GM21723 (cell line): ENCODE results near the gene BCAS3.

Experiments
- ATAC-seq: cut with Tn5 transposase; IDR thresholded peaks from one replicate; pipeline ENCODE4 v1.9.1; 2021; ENCODE audit warnings: mild to moderate bottlenecking, moderate library complexity; ENCODE audit not compliant: unreplicated experiment

The BCAS3 gene

GRCh38 chr17:61106354-61106753 is 428.7 kb downstream of the BCAS3 start:
- ATAC-seq, result no peak

GRCh38 chr17:61116577-61116976 is 438.9 kb downstream of the BCAS3 start:
- no peak for ATAC-seq

- no peak for ATAC-seq
These were observed 440.3 kb downstream of the BCAS3 start for GRCh38 chr17:61117983-61118382.

GRCh38 chr17:61118871-61119270 is 441.2 kb downstream of the BCAS3 start:
- ATAC-seq, result no peak

- ATAC-seq, result no peak
These were observed 444.8 kb downstream of the BCAS3 start for GRCh38 chr17:61122326-61122913.

- ATAC-seq, result no peak
These were observed 446.9 kb downstream of the BCAS3 start for GRCh38 chr17:61124562-61124961.

GRCh38 chr17:61126473-61127249 is 449.0 kb downstream of the BCAS3 start:
- no peak for ATAC-seq

- no peak for ATAC-seq
These were observed 450.3 kb downstream of the BCAS3 start for GRCh38 chr17:61127960-61128359.

- ATAC-seq, result no peak
These were observed 451.0 kb downstream of the BCAS3 start for GRCh38 chr17:61128661-61129115.

- no peak for ATAC-seq
These were observed 451.9 kb downstream of the BCAS3 start for GRCh38 chr17:61129267-61130254.

GRCh38 chr17:61130330-61130729 is 452.7 kb downstream of the BCAS3 start:
- no peak for ATAC-seq

GRCh38 chr17:61131585-61131984 is 453.9 kb downstream of the BCAS3 start:
- ATAC-seq, result no peak

- ATAC-seq, result no peak
These were observed 454.9 kb downstream of the BCAS3 start for GRCh38 chr17:61132524-61132923.

- no peak for ATAC-seq
These were observed 456.2 kb downstream of the BCAS3 start for GRCh38 chr17:61133853-61134252.

- ATAC-seq, result no peak
These were observed 457.0 kb downstream of the BCAS3 start for GRCh38 chr17:61134551-61135235.

- ATAC-seq, result no peak
These were observed 458.1 kb downstream of the BCAS3 start for GRCh38 chr17:61135782-61136181.

GRCh38 chr17:61136296-61136695 is 458.6 kb downstream of the BCAS3 start:
- ATAC-seq, result no peak

GRCh38 chr17:61139219-61139618 is 461.6 kb downstream of the BCAS3 start:
- ATAC-seq, result peak; percentile 84

- no peak for ATAC-seq
These were observed 462.6 kb downstream of the BCAS3 start for GRCh38 chr17:61140081-61140786.

- ATAC-seq, result no peak
These were observed 465.4 kb downstream of the BCAS3 start for GRCh38 chr17:61143026-61143425.
